RKO (cell line): Measurements from ENCODE around the gene NR1H2.

Experiments
- DNase-seq: peaks from one replicate; pipeline ENCODE4 v3.0.0-alpha.2; 2016; ENCODE audit warnings: low spot score

NR1H2 gene

GRCh38 chr19:50423279-50424113 is 47.2 kb downstream of the NR1H2 start:
- DNase-seq = no peak

- DNase-seq = no peak
These were observed 49.3 kb downstream of the NR1H2 start for GRCh38 chr19:50425581-50425980.

- DNase-seq = no peak
These were observed 51.2 kb downstream of the NR1H2 start for GRCh38 chr19:50427318-50427925.

GRCh38 chr19:50427997-50428425 is 51.8 kb downstream of the NR1H2 start:
- DNase-seq = no peak

- DNase-seq = no peak
These were observed 52.7 kb downstream of the NR1H2 start for GRCh38 chr19:50428772-50429463.

GRCh38 chr19:50430888-50431342 is 54.7 kb downstream of the NR1H2 start:
- DNase-seq = no peak

- DNase-seq = peak; percentile 69
These were observed 55.3 kb downstream of the NR1H2 start for GRCh38 chr19:50431343-50432220.

- DNase-seq = no peak
These were observed 56.2 kb downstream of the NR1H2 start, which contains the start of gene MYBPC2 for GRCh38 chr19:50432221-50433028. Gene MYBPC2 (plus strand): TSS chr19:50432892. CDS start chr19:50432954, 62 bp downstream.
